Activated CD4-positive, alpha-beta T cell treated with anti-CD3 and anti-CD28 coated beads for 36 hours (primary cell): Measurements from ENCODE around the gene SSX2IP. TPM values are rescaled to one million over a fixed set of nuclear protein-coding genes. Genes with fewer than 3 reads are reported as not detected.

Experiments used
- ATAC-seq: fragments of 200-7000 bp; cut with Tn5 transposase; one replicate; pipeline ENCODE4 v1.10.0; 2021; ENCODE audit warnings: mild to moderate bottlenecking, moderate library complexity
- CTCF ChIA-PET: fragments of 350-600 bp; sonication (Branson Sonifier 250); formaldehyde crosslinking; loops from one replicate; lab custom pipeline; 2021; ENCODE audit warnings: antibody characterized with exemption; lab: Charles Lee
- POLR2A ChIA-PET: fragments of 350-600 bp; sonication (Branson Sonifier 250); formaldehyde crosslinking; loops from one replicate; lab custom pipeline; 2021; ENCODE audit warnings: antibody characterized with exemption, inconsistent platforms; lab: Charles Lee
- DNase-seq: peaks from one replicate; pipeline ENCODE4 v3.0.0-alpha.2; 2020
- H3K27ac Mint-ChIP-seq: one replicate; pipeline ENCODE4 v1.8.0; 2021; ENCODE audit warnings: mixed read lengths
- H3K27me3 Mint-ChIP-seq: one replicate; pipeline ENCODE4 v1.8.0; 2021; ENCODE audit warnings: mixed read lengths
- H3K36me3 Mint-ChIP-seq: one replicate; pipeline ENCODE4 v1.8.0; 2021; ENCODE audit warnings: low read depth, mixed read lengths
- H3K4me1 Mint-ChIP-seq: one replicate; pipeline ENCODE4 v1.8.0; 2021; ENCODE audit warnings: mixed read lengths
- H3K4me3 Mint-ChIP-seq: one replicate; pipeline ENCODE4 v1.8.0; 2021; ENCODE audit warnings: mild to moderate bottlenecking, moderate library complexity, mixed read lengths
- H3K9me3 Mint-ChIP-seq: one replicate; pipeline ENCODE4 v1.8.0; 2021; ENCODE audit warnings: low read depth, mixed read lengths
- intact Hi-C, 2 experiments: fragments of 100-400 bp; cut with DNase I in 1 of 2; cut with micrococcal nuclease in 1 of 2; formaldehyde crosslinking; loops; one replicate each; pipeline versions ENCODE4 v1.14.2 to v1.15.1; 2022 to 2024; cut with DNase I, micrococcal nuclease
- total RNA-seq, 2 experiments: library from RNA; stranded (reverse); gene quantifications; one replicate each; pipeline ENCODE4 v1.2.3, GENCODE V29; 2021

The SSX2IP gene
- total RNA-seq, 2 experiments from 2014 or later, result 10.3 to 12.3 TPM

DNA sequence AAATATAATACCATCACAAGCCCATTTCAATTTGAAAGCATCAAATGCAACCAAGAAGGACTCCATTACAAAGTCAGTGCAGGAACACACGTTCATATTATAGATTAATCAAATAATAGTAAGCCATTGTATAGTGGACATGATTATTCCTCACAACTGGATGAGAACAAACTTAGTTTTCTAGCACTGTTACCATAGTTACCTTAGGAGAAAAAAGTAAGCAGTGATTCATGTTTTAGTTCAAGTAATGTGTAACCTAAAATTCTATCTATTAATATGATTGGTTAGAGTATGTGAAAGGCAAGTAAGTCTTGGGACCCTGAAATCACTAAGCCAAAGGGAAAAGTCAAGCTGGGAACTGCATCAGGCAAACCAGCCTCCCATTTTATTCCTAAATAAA lies 15.2 kb downstream of the SSX2IP start:
- H3K27me3 Mint-ChIP-seq, result no peaks in the 10 kb centered on the region
- peaks cover 11% of the 10 kb centered on the region for H3K4me1 Mint-ChIP-seq
- no peak for ATAC-seq
- ChIA-PET POLR2A (no interaction called here), CTCF (interaction anchor here (1.3 to 1.8 kb wide), 3 partner anchors 14 to 210 kb away, joined by 3 to 7 read pairs (median 4); no protein-coding TSS in a partner anchor)
- intact Hi-C loops, result no loop called here
- H3K9me3 Mint-ChIP-seq, result peaks cover 2% of the 10 kb centered on the region
- H3K27ac Mint-ChIP-seq, result no peak overlapping the region
- no peak overlapping the region for H3K4me3 Mint-ChIP-seq
- DNase-seq, result no peak
- peaks cover 5% of the 10 kb centered on the region for H3K36me3 Mint-ChIP-seq

DNA sequence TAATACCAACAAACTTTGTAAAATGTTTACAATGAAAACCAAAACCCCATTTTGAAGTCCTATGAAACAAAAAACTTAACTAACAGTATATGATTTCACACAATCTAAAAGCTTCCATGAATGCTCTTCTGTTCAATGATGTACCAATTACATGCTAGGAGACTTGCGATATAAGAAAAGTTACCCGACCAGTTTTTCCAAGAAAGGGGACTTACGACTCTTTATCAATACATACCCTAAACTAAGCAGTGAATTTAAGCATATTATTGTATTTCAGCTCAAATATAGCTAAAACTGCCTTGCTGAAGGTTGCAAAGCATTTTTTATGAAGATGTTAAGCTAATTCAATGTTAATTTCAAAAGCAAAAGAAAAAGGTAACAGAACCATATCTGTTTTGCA lies 15.6 kb downstream of the SSX2IP start:
- CTCF ChIA-PET, result interaction anchor here (1.3 to 1.4 kb wide), 3 partner anchors 14 to 210 kb away, joined by 3 to 7 read pairs (median 3); no protein-coding TSS in a partner anchor

GRCh38 chr1:84674021-84674420 lies 16.2 kb downstream of the SSX2IP start:
- Mint-ChIP-seq H3K36me3 (peaks cover 5% of the 10 kb centered on the region), H3K4me3 (no peak overlapping the region), H3K27ac (no peak overlapping the region), H3K4me1 (peaks cover 11% of the 10 kb centered on the region), H3K27me3 (no peaks in the 10 kb centered on the region), H3K9me3 (peaks cover 2% of the 10 kb centered on the region)
- intact Hi-C loops, result no loop called here
- no peak for ATAC-seq
- CTCF ChIA-PET, result interaction anchor here (1.4 kb wide), 1 partner anchor 20 kb away, joined by 3 read pairs; no protein-coding TSS in a partner anchor
- DNase-seq, result no peak
- POLR2A ChIA-PET, result no interaction called here

More for the DNA sequence above, 15.6 kb downstream of the SSX2IP start:
- ATAC-seq (no peak), DNase-seq (no peak)
- intact Hi-C loops, result no loop called here
- Mint-ChIP-seq H3K4me1 (peaks cover 11% of the 10 kb centered on the region), H3K27me3 (no peaks in the 10 kb centered on the region), H3K36me3 (peaks cover 5% of the 10 kb centered on the region), H3K4me3 (no peak overlapping the region), H3K9me3 (peaks cover 2% of the 10 kb centered on the region), H3K27ac (no peak overlapping the region)
- POLR2A ChIA-PET, result no interaction called here

- POLR2A ChIA-PET, result no interaction called here
These were observed 18.0 kb downstream of the SSX2IP start for GRCh38 chr1:84672080-84672854.

GRCh38 chr1:84669831-84670230 lies 20.4 kb downstream of the SSX2IP start:
- no peaks in the 10 kb centered on the region for H3K9me3 Mint-ChIP-seq
- ATAC-seq (no peak), DNase-seq (no peak)
- H3K27ac Mint-ChIP-seq, result no peak overlapping the region
- CTCF ChIA-PET, result interaction anchor here (0.7 to 2.5 kb wide), 7 partner anchors 12 to 254 kb away, joined by 3 to 15 read pairs (median 4); no protein-coding TSS in a partner anchor
- POLR2A ChIA-PET, result no interaction called here
- intact Hi-C loops, result loop anchor here (2.0 to 5.0 kb wide), 3 partner anchors 55 to 267 kb away; no protein-coding TSS in a partner anchor
- H3K4me3 Mint-ChIP-seq, result no peak overlapping the region
- H3K4me1 Mint-ChIP-seq, result peaks cover 11% of the 10 kb centered on the region
- no peaks in the 10 kb centered on the region for H3K27me3 Mint-ChIP-seq
- no peaks in the 10 kb centered on the region for H3K36me3 Mint-ChIP-seq

More at GRCh38 chr1:84672080-84672854, 18.0 kb downstream of the SSX2IP start:
- Mint-ChIP-seq H3K36me3 (peaks cover 4% of the 10 kb centered on the region), H3K27me3 (no peaks in the 10 kb centered on the region), H3K9me3 (no peaks in the 10 kb centered on the region), H3K4me3 (no peak overlapping the region), H3K4me1 (peaks cover 11% of the 10 kb centered on the region), H3K27ac (no peak overlapping the region)
- intact Hi-C loops, result no loop called here
- DNase-seq, result no peak
- CTCF ChIA-PET, result interaction anchor here (0.8 kb wide), 1 partner anchor 37 kb away, joined by 3 read pairs; no protein-coding TSS in a partner anchor
- ATAC-seq, result no peak

GRCh38 chr1:84668185-84668584 lies 22.1 kb downstream of the SSX2IP start:
- no peak for ATAC-seq
- CTCF ChIA-PET, result interaction anchor here (0.6 to 2.5 kb wide), 6 partner anchors 14 to 284 kb away, joined by 3 to 15 read pairs (median 3); no protein-coding TSS in a partner anchor

GRCh38 chr1:84665703-84666317 lies 24.5 kb downstream of the SSX2IP start:
- no peaks in the 10 kb centered on the region for H3K9me3 Mint-ChIP-seq
- ChIA-PET CTCF (interaction anchor here (0.8 to 1.2 kb wide), 3 partner anchors 23 to 87 kb away, joined by 3 read pairs; no protein-coding TSS in a partner anchor), POLR2A (no interaction called here)
- H3K4me3 Mint-ChIP-seq, result no peak overlapping the region
- DNase-seq (no peak), ATAC-seq (no peak)
- H3K27me3 Mint-ChIP-seq, result no peaks in the 10 kb centered on the region
- intact Hi-C loops, result loop anchor here in 1 of 2 experiments (5.0 kb wide), 1 partner anchor 271 kb away; no protein-coding TSS in a partner anchor
- no peaks in the 10 kb centered on the region for H3K4me1 Mint-ChIP-seq
- H3K36me3 Mint-ChIP-seq, result peaks cover 3% of the 10 kb centered on the region
- H3K27ac Mint-ChIP-seq, result no peak overlapping the region

More at GRCh38 chr1:84668185-84668584, 22.1 kb downstream of the SSX2IP start:
- H3K4me3 Mint-ChIP-seq, result no peak overlapping the region
- POLR2A ChIA-PET, result no interaction called here
- H3K27ac Mint-ChIP-seq, result no peak overlapping the region
- no peak for DNase-seq
- no peaks in the 10 kb centered on the region for H3K27me3 Mint-ChIP-seq
- H3K36me3 Mint-ChIP-seq, result no peaks in the 10 kb centered on the region
- intact Hi-C loops, result loop anchor here (1.0 to 5.0 kb wide), 4 partner anchors 56 to 269 kb away; no protein-coding TSS in a partner anchor
- peaks cover 5% of the 10 kb centered on the region for H3K4me1 Mint-ChIP-seq
- no peaks in the 10 kb centered on the region for H3K9me3 Mint-ChIP-seq

DNA sequence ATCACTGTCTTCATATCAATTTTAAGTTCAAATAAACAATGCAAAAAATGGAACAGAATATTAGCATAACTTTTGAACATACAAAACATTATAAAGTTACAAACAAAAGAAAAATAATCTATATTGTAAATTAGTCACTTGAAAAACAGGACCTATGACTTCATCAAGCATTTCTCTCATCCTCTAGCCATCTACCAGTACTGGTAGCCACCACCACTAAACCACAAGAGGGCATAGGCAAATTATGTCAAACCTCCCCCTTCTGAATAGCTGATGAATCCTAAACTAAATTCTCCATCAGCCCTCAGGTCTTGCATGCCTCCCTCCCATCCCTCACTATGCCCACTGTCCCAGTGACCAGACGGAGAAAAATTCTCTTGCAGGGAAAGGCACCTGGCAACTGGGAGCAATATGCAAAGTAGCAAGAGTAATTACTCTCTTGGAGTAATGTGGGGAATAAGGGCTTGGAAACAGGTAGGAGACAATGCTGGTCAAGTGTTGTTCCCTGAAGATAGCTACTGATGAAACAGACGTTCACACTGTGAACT lies 37.1 kb downstream of the SSX2IP start:
- H3K27me3 Mint-ChIP-seq, result no peaks in the 10 kb centered on the region
- no peaks in the 10 kb centered on the region for H3K9me3 Mint-ChIP-seq
- intact Hi-C loops, result no loop called here
- ATAC-seq (no peak), DNase-seq (no peak)
- H3K4me1 Mint-ChIP-seq, result no peaks in the 10 kb centered on the region
- H3K4me3 Mint-ChIP-seq, result no peak overlapping the region
- peaks cover 18% of the 10 kb centered on the region for H3K36me3 Mint-ChIP-seq
- ChIA-PET CTCF (interaction anchor here (1.2 to 1.3 kb wide), 2 partner anchors 21 to 35 kb away, joined by 3 read pairs; no protein-coding TSS in a partner anchor), POLR2A (no interaction called here)
- no peak overlapping the region for H3K27ac Mint-ChIP-seq

DNA sequence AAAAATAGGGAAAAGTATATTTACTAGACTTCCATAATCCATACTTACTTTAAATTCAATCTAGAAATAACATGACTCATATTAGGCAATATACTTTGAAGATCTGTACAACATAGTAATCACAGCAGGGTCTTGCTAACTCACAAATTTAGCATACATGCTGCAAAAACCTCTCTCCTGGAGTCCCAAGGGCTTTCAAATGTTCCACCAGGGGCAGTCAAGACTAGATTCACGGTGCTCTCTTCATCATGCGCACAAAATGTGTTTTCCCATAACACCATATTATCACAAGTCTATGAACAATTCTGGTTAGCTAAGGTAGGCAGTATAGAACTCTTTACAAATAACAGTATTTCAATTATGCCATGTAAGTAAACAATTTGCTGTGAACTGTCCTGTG lies 45.8 kb downstream of the SSX2IP start:
- intact Hi-C loops, result no loop called here
- H3K4me3 Mint-ChIP-seq, result no peak overlapping the region
- no peaks in the 10 kb centered on the region for H3K36me3 Mint-ChIP-seq
- H3K27ac Mint-ChIP-seq, result no peak overlapping the region
- ChIA-PET POLR2A (no interaction called here), CTCF (no interaction called here)
- H3K9me3 Mint-ChIP-seq, result no peaks in the 10 kb centered on the region
- no peaks in the 10 kb centered on the region for H3K27me3 Mint-ChIP-seq
- DNase-seq, result no peak
- ATAC-seq, result no peak
- no peaks in the 10 kb centered on the region for H3K4me1 Mint-ChIP-seq

DNA sequence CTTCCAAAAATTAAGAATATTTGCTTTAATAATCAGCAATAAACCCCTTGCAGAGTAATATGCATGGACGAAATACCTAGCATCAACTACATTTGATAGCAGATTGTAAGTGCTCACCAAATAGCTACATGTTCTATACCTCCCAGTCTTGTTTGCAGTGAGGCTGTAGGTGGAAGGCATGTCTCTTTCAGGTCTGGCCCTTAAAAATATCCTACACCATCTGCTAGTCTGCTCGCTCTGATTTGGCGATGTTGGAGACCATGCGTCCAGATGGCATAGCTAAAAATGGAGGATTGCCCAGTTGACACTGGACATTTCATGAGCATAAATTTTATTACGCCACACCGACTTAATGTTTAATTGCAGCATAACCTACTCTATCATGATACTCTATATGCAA lies 47.1 kb downstream of the SSX2IP start:
- no peaks in the 10 kb centered on the region for H3K36me3 Mint-ChIP-seq
- CTCF ChIA-PET, result interaction anchor here (0.9 to 1.2 kb wide), 6 partner anchors 12 to 200 kb away, joined by 3 read pairs; no protein-coding TSS in a partner anchor
- ATAC-seq (no peak), DNase-seq (no peak)
- POLR2A ChIA-PET, result no interaction called here
- no peak overlapping the region for H3K27ac Mint-ChIP-seq
- H3K9me3 Mint-ChIP-seq, result no peaks in the 10 kb centered on the region
- H3K4me1 Mint-ChIP-seq, result no peaks in the 10 kb centered on the region
- intact Hi-C loops, result no loop called here
- H3K27me3 Mint-ChIP-seq, result no peaks in the 10 kb centered on the region
- H3K4me3 Mint-ChIP-seq, result no peak overlapping the region

- ChIA-PET POLR2A (no interaction called here), CTCF (interaction anchor here (0.9 to 1.5 kb wide), 3 partner anchors 11 to 23 kb away, joined by 3 read pairs; no protein-coding TSS in a partner anchor)
- no peak for DNase-seq
- Mint-ChIP-seq H3K27ac (no peak overlapping the region), H3K4me1 (no peaks in the 10 kb centered on the region), H3K27me3 (no peaks in the 10 kb centered on the region), H3K36me3 (no peaks in the 10 kb centered on the region), H3K4me3 (no peak overlapping the region), H3K9me3 (no peaks in the 10 kb centered on the region)
- intact Hi-C loops, result no loop called here
- no peak for ATAC-seq
These were observed 47.5 kb downstream of the SSX2IP start for GRCh38 chr1:84642774-84643173.
